GM23248 (cell line): ENCODE results near the gene SLC25A45. TPM values are rescaled to one million over a fixed set of nuclear protein-coding genes. Genes with fewer than 3 reads are reported as not detected.
A peak's percentile ranks its signal among the peaks of the same experiment; 100 is the strongest.

ENCODE experiments used
- DNase-seq: peaks from one replicate; pipeline ENCODE4 v3.0.0-alpha.2; 2015
- H2AFZ ChIP-seq: fragments of 200-600 bp; sonication (generic); 2 replicates; pipeline ENCODE4 v1.6.1; 2016; ENCODE audit warnings: antibody characterized with exemption
- H3F3A ChIP-seq: fragments of 200-600 bp; sonication (generic); 2 replicates; pipeline ENCODE4 v1.6.1; 2016; ENCODE audit warnings: mild to moderate bottlenecking, antibody characterized with exemption, mixed run types; ENCODE audit not compliant: insufficient read depth
- H3K27ac ChIP-seq: fragments of 200-600 bp; sonication (generic); 2 replicates; pipeline ENCODE4 v1.5.1; 2016; ENCODE audit warnings: mild to moderate bottlenecking
- H3K27me3 ChIP-seq: fragments of 200-600 bp; sonication (generic); replicated peaks from 2 replicates; pipeline ENCODE4 v1.6.1; 2016; ENCODE audit warnings: mild to moderate bottlenecking; ENCODE audit not compliant: insufficient read depth
- H3K36me3 ChIP-seq: fragments of 200-600 bp; sonication (generic); 2 replicates; pipeline ENCODE4 v1.6.1; 2016; ENCODE audit warnings: low read depth, mild to moderate bottlenecking
- H3K4me1 ChIP-seq: fragments of 200-600 bp; sonication (generic); 2 replicates; pipeline ENCODE4 v1.6.1; 2016; ENCODE audit warnings: mild to moderate bottlenecking; ENCODE audit not compliant: insufficient read depth
- H3K4me2 ChIP-seq: fragments of 200-600 bp; sonication (generic); one replicate; pipeline ENCODE4 v1.6.1; 2016; ENCODE audit warnings: mild to moderate bottlenecking; ENCODE audit not compliant: unreplicated experiment
- H3K4me3 ChIP-seq: fragments of 200-600 bp; sonication (generic); 2 replicates; pipeline ENCODE4 v1.5.1; 2016; ENCODE audit warnings: mild to moderate bottlenecking
- H3K79me2 ChIP-seq: fragments of 200-600 bp; sonication (generic); 2 replicates; pipeline ENCODE4 v1.6.1; 2016; ENCODE audit warnings: mild to moderate bottlenecking; ENCODE audit not compliant: insufficient read depth
- H3K9ac ChIP-seq: fragments of 200-600 bp; sonication (generic); 2 replicates; pipeline ENCODE4 v1.6.1; 2016; ENCODE audit warnings: mild to moderate bottlenecking
- H3K9me2 ChIP-seq: fragments of 200-600 bp; sonication (generic); 2 replicates; pipeline ENCODE4 v1.6.1; 2016; ENCODE audit warnings: mixed run types, mild to moderate bottlenecking, moderate library complexity; ENCODE audit not compliant: insufficient read depth
- H3K9me3 ChIP-seq: fragments of 200-600 bp; sonication (generic); one replicate; pipeline ENCODE4 v1.6.1; 2017; ENCODE audit warnings: low read depth
- H4K20me1 ChIP-seq: fragments of 200-600 bp; sonication (generic); 2 replicates; pipeline ENCODE4 v1.6.0; 2016; ENCODE audit not compliant: insufficient read depth
- EZH2 ChIP-seq: fragments of 200-600 bp; sonication (generic); IDR thresholded peaks from 2 replicates; pipeline ENCODE4 v1.6.1; 2018; ENCODE audit warnings: antibody characterized with exemption, mild to moderate bottlenecking; ENCODE audit not compliant: insufficient read depth, poor library complexity, severe bottlenecking
- EZH2phosphoT487 ChIP-seq: fragments of 200-600 bp; sonication (generic); IDR thresholded peaks from 2 replicates; pipeline ENCODE4 v1.6.1; 2018; ENCODE audit warnings: antibody characterized with exemption, moderate library complexity, mild to moderate bottlenecking, low read depth; ENCODE audit not compliant: insufficient read depth
- WGBS, 2 experiments: methylation state at CpG; one replicate each; pipeline ENCODE4 v1.1.6; 2015 to 2017; ENCODE audit warnings: low lambda C conversion rate in 2 of 2, low coverage in 1 of 2; ENCODE audit errors: missing lambda C conversion rate in 2 of 2; 5-methylcytosine and 5-hydroxymethylcytosine counted together
- in situ Hi-C: fragments of 300-500 bp; cut with MboI; formaldehyde crosslinking; loops from 2 replicates; pipeline ENCODE4 v1.15.0; 2020
- polyA plus RNA-seq: library from polyadenylated mRNA; unstranded; fragments of >200 nt; fragmentation: Nextera tagmentation; extraction: Ambion mirVana; gene quantifications from 2 replicates; pipeline ENCODE4 v1.2.1, GENCODE V29; 2016
- total RNA-seq: library from RNA; depleted of rRNA; stranded (reverse); fragments of >200 nt; shearing (Covaris generic); gene quantifications from 2 replicates; pipeline ENCODE4 v1.2.3, GENCODE V29; 2014

The SLC25A45 gene
- total and polyA plus RNA-seq, 2 experiments from 2014 or later, result 3.6 to 3.9 TPM

GRCh38 chr11:65384301-65384889, 1.9 kb upstream of the SLC25A45 start:
- WGBS, 2 experiments, result 71 to 73% methylated on average over 8 of the region's 8 CpGs
- Histone ChIP-seq H3K9me2 (no peaks in the 10 kb centered on the region), H3F3A (peaks cover 28% of the 10 kb centered on the region), H3K79me2 (peaks cover 55% of the 10 kb centered on the region), H2AFZ (no peak overlapping the region), H3K9ac (peak overlapping the region; percentile 46), H3K4me2 (no peak overlapping the region), H4K20me1 (no peaks in the 10 kb centered on the region), H3K27me3 (no peaks in the 10 kb centered on the region), H3K9me3 (no peaks in the 10 kb centered on the region), H3K4me1 (peaks cover 52% of the 10 kb centered on the region), H3K36me3 (no peaks in the 10 kb centered on the region), H3K27ac (peak overlapping the region; percentile 99), H3K4me3 (no peak overlapping the region)
- peak; percentile 57 for DNase-seq
- TF ChIP-seq EZH2, result no peak
- TF ChIP-seq EZH2phosphoT487, result no peak
- in situ Hi-C loops, result no loop called here

- 80 to 85% methylated on average over 6 of the region's 6 CpGs for WGBS, 2 experiments
- H3K9ac ChIP-seq, result peak overlapping the region; percentile 94; the same call in 1 of the 2 replicates
- H3K9me3 ChIP-seq, result no peaks in the 10 kb centered on the region
- no peaks in the 10 kb centered on the region for H3K27me3 ChIP-seq
- peak; percentile 21 for DNase-seq
- TF ChIP-seq EZH2 (no peak), EZH2phosphoT487 (no peak)
- H2AFZ ChIP-seq, result no peak overlapping the region
- H4K20me1 ChIP-seq, result no peaks in the 10 kb centered on the region
- peak overlapping the region; percentile 99 for H3K27ac ChIP-seq
- no peak overlapping the region for H3K4me2 ChIP-seq
- H3K4me3 ChIP-seq, result no peak overlapping the region
- peaks cover 28% of the 10 kb centered on the region for H3F3A ChIP-seq
- peaks cover 46% of the 10 kb centered on the region for H3K4me1 ChIP-seq
- no peaks in the 10 kb centered on the region for H3K9me2 ChIP-seq
- peaks cover 49% of the 10 kb centered on the region for H3K79me2 ChIP-seq
- H3K36me3 ChIP-seq, result no peaks in the 10 kb centered on the region
- in situ Hi-C loops, result no loop called here
These were observed 1.3 kb upstream of the SLC25A45 start for GRCh38 chr11:65383778-65384177.

- Histone ChIP-seq H3F3A (peaks cover 28% of the 10 kb centered on the region), H3K4me1 (peaks cover 37% of the 10 kb centered on the region), H3K27me3 (no peaks in the 10 kb centered on the region), H3K4me2 (peak overlapping the region; percentile 88), H3K4me3 (peak overlapping the region; percentile 67), H3K79me2 (peaks cover 40% of the 10 kb centered on the region), H3K36me3 (no peaks in the 10 kb centered on the region), H3K27ac (peak overlapping the region; percentile 99), H4K20me1 (no peaks in the 10 kb centered on the region), H3K9ac (peak overlapping the region; percentile 94), H2AFZ (peak overlapping the region; percentile 4; the same call in 1 of the 2 replicates), H3K9me3 (no peaks in the 10 kb centered on the region), H3K9me2 (no peaks in the 10 kb centered on the region)
- in situ Hi-C loops, result no loop called here
- 1 to 2% methylated on average over 12 of the region's 12 CpGs for WGBS, 2 experiments
- DNase-seq, result no peak
- TF ChIP-seq EZH2phosphoT487, result no peak
These were observed 440 bp upstream of the SLC25A45 start for GRCh38 chr11:65382804-65383368.

- no peaks in the 10 kb centered on the region for H3K9me2 ChIP-seq
- peak overlapping the region; percentile 65 for H3K4me3 ChIP-seq
- H3K27me3 ChIP-seq, result no peaks in the 10 kb centered on the region
- no peaks in the 10 kb centered on the region for H3K9me3 ChIP-seq
- TF ChIP-seq EZH2phosphoT487, result no peak
- no peak for TF ChIP-seq EZH2
- no peaks in the 10 kb centered on the region for H4K20me1 ChIP-seq
- H3F3A ChIP-seq, result peaks cover 28% of the 10 kb centered on the region
- peaks cover 29% of the 10 kb centered on the region for H3K4me1 ChIP-seq
- no peaks in the 10 kb centered on the region for H3K36me3 ChIP-seq
- H3K9ac ChIP-seq, result peak overlapping the region; percentile 94
- H3K4me2 ChIP-seq, result peak overlapping the region; percentile 65
- H3K27ac ChIP-seq, result peak overlapping the region; percentile 99
- 3 to 7% methylated on average over 6 of the region's 6 CpGs for WGBS, 2 experiments
- peak overlapping the region; percentile 50 for H2AFZ ChIP-seq
- peak; percentile 72 for DNase-seq
- peaks cover 28% of the 10 kb centered on the region for H3K79me2 ChIP-seq
- in situ Hi-C loops, result no loop called here
These were observed 772 bp downstream of the SLC25A45 start for GRCh38 chr11:65381716-65382032.
